Neural progenitor cell (in vitro differentiated cells): ENCODE data around the gene KDM6B. TPM values are rescaled to one million over a fixed set of nuclear protein-coding genes. Genes with fewer than 3 reads are reported as not detected.

Source experiments
- DNase-seq: peaks from one replicate; pipeline ENCODE4 v3.0.0-alpha.2; 2016; ENCODE audit warnings: low spot score
- H2AFZ ChIP-seq: fragments of 200-600 bp; sonication (generic); replicated peaks from 2 replicates; pipeline ENCODE4 v1.6.1; 2016; ENCODE audit warnings: antibody characterized with exemption
- H3F3A ChIP-seq: fragments of 200-600 bp; sonication (generic); 2 replicates; pipeline ENCODE4 v1.6.1; 2016; ENCODE audit warnings: antibody characterized with exemption, low read depth
- H3K27ac ChIP-seq: fragments of 200-600 bp; sonication (generic); 2 replicates; pipeline ENCODE4 v1.5.1; 2016; ENCODE audit warnings: mild to moderate bottlenecking
- H3K27me3 ChIP-seq: fragments of 200-600 bp; sonication (generic); 2 replicates; pipeline ENCODE4 v1.6.1; 2016; ENCODE audit warnings: mild to moderate bottlenecking, moderate library complexity
- H3K36me3 ChIP-seq: fragments of 200-600 bp; sonication (generic); 2 replicates; pipeline ENCODE4 v1.5.1; 2016
- H3K4me1 ChIP-seq: fragments of 200-600 bp; sonication (generic); 2 replicates; pipeline ENCODE4 v1.6.1; 2016; ENCODE audit warnings: mixed run types
- H3K4me2 ChIP-seq: fragments of 200-600 bp; sonication (generic); 2 replicates; pipeline ENCODE4 v1.6.1; 2016
- H3K4me3 ChIP-seq: fragments of 200-600 bp; sonication (generic); 2 replicates; pipeline ENCODE4 v1.5.1; 2016
- H3K79me2 ChIP-seq: fragments of 200-600 bp; sonication (generic); 2 replicates; pipeline ENCODE4 v1.6.1; 2016; ENCODE audit warnings: low read depth
- H3K9ac ChIP-seq: fragments of 200-600 bp; sonication (generic); 2 replicates; pipeline ENCODE4 v1.6.1; 2016
- H3K9me3 ChIP-seq: fragments of 200-600 bp; sonication (generic); 2 replicates; pipeline ENCODE4 v1.5.1; 2016; ENCODE audit warnings: low read depth
- H4K20me1 ChIP-seq: fragments of 200-600 bp; sonication (generic); 2 replicates; pipeline ENCODE4 v1.6.1; 2016; ENCODE audit warnings: low read depth
- H3K27ac Mint-ChIP-seq: 3 replicates; pipeline ENCODE4 v1.8.0; 2021; ENCODE audit warnings: mixed read lengths
- H3K27me3 Mint-ChIP-seq: 2 replicates; pipeline ENCODE4 v1.8.0; 2022; ENCODE audit warnings: low read depth, mild to moderate bottlenecking, inconsistent platforms, moderate library complexity, mixed read lengths; ENCODE audit not compliant: insufficient read depth
- H3K36me3 Mint-ChIP-seq: 3 replicates; pipeline ENCODE4 v1.8.0; 2021; ENCODE audit warnings: mixed read lengths
- H3K4me1 Mint-ChIP-seq: 3 replicates; pipeline ENCODE4 v1.8.0; 2021; ENCODE audit warnings: mixed read lengths
- H3K4me3 Mint-ChIP-seq: 3 replicates; pipeline ENCODE4 v1.8.0; 2021; ENCODE audit warnings: mild to moderate bottlenecking, moderate library complexity, mixed read lengths
- H3K9me3 Mint-ChIP-seq: 3 replicates; pipeline ENCODE4 v1.8.0; 2020; ENCODE audit warnings: mixed read lengths
- CTCF ChIP-seq: fragments of 200-600 bp; sonication (generic); IDR thresholded peaks from 2 replicates; pipeline ENCODE4 v1.5.1; 2017; ENCODE audit warnings: antibody characterized with exemption, mild to moderate bottlenecking
- EZH2 ChIP-seq: fragments of 200-600 bp; sonication (generic); IDR thresholded peaks from 2 replicates; pipeline ENCODE4 v1.6.1; 2017; ENCODE audit warnings: antibody characterized with exemption, mild to moderate bottlenecking, moderate library complexity
- EZH2phosphoT487 ChIP-seq: fragments of 200-600 bp; sonication (generic); IDR thresholded peaks from 2 replicates; pipeline ENCODE4 v1.6.1; 2017; ENCODE audit warnings: antibody characterized with exemption
- total RNA-seq: library from RNA; depleted of rRNA; stranded (reverse); fragments of >200 nt; gene quantifications from 2 replicates; pipeline ENCODE4 v1.2.3, GENCODE V29; 2015; ENCODE audit warnings: low replicate concordance

Gene KDM6B
- total RNA-seq, 1 donor from 2014 or later = 12.3 TPM

GRCh38 chr17:7834957-7835813, 1.2 kb downstream of the KDM6B start:
- Mint-ChIP-seq H3K4me3 (peak overlapping the region; percentile 94), H3K27me3 (peaks cover 6% of the 10 kb centered on the region), H3K9me3 (no peaks in the 10 kb centered on the region), H3K4me1 (peaks cover 41% of the 10 kb centered on the region), H3K36me3 (no peaks in the 10 kb centered on the region), H3K27ac (peak overlapping the region; percentile 98)
- Histone ChIP-seq H3K36me3 (no peaks in the 10 kb centered on the region), H2AFZ (no peak overlapping the region), H3K9me3 (no peaks in the 10 kb centered on the region), H3K4me1 (peaks cover 28% of the 10 kb centered on the region), H3K9ac (no peak overlapping the region), H3K4me2 (peak overlapping the region; percentile 91), H4K20me1 (peaks cover 24% of the 10 kb centered on the region), H3K27ac (no peak overlapping the region), H3F3A (peaks cover 49% of the 10 kb centered on the region), H3K4me3 (peak overlapping the region; percentile 71), H3K27me3 (peaks cover 34% of the 10 kb centered on the region), H3K79me2 (peaks cover 24% of the 10 kb centered on the region)
- TF ChIP-seq EZH2phosphoT487 (no peak), CTCF (peak; percentile 84)
- peak; percentile 99 for DNase-seq

GRCh38 chr17:7835814-7836595, 2.0 kb downstream of the KDM6B start:
- H4K20me1 ChIP-seq = peaks cover 32% of the 10 kb centered on the region
- no peaks in the 10 kb centered on the region for H3K36me3 ChIP-seq
- H3K4me2 ChIP-seq = peak overlapping the region; percentile 82
- H3K4me3 ChIP-seq = peak overlapping the region; percentile 71
- no peak overlapping the region for H2AFZ ChIP-seq
- DNase-seq = peak; percentile 77
- TF ChIP-seq CTCF (no peak), EZH2 (no peak), EZH2phosphoT487 (no peak)
- peak overlapping the region; percentile 80 for H3K27ac ChIP-seq
- H3K9me3 ChIP-seq = no peaks in the 10 kb centered on the region
- peaks cover 26% of the 10 kb centered on the region for H3K27me3 ChIP-seq
- Mint-ChIP-seq H3K36me3 (peaks cover 3% of the 10 kb centered on the region), H3K4me3 (peak overlapping the region; percentile 94), H3K27me3 (peaks cover 6% of the 10 kb centered on the region), H3K27ac (peak overlapping the region; percentile 98), H3K9me3 (no peaks in the 10 kb centered on the region), H3K4me1 (peaks cover 50% of the 10 kb centered on the region)
- H3K4me1 ChIP-seq = peaks cover 36% of the 10 kb centered on the region
- peak overlapping the region; percentile 29 for H3K9ac ChIP-seq
- peaks cover 57% of the 10 kb centered on the region for H3F3A ChIP-seq
- peaks cover 32% of the 10 kb centered on the region for H3K79me2 ChIP-seq

GRCh38 chr17:7836596-7837407, 2.8 kb downstream of the KDM6B start:
- Histone ChIP-seq H3K36me3 (no peaks in the 10 kb centered on the region), H2AFZ (no peak overlapping the region), H3F3A (peaks cover 65% of the 10 kb centered on the region), H3K4me3 (peak overlapping the region; percentile 71), H3K4me1 (peaks cover 40% of the 10 kb centered on the region), H3K9me3 (no peaks in the 10 kb centered on the region), H4K20me1 (peaks cover 40% of the 10 kb centered on the region), H3K4me2 (peak overlapping the region; percentile 99), H3K79me2 (peaks cover 38% of the 10 kb centered on the region), H3K27ac (peak overlapping the region; percentile 80), H3K9ac (peak overlapping the region; percentile 29), H3K27me3 (peaks cover 18% of the 10 kb centered on the region)
- peaks cover 6% of the 10 kb centered on the region for H3K27me3 Mint-ChIP-seq
- no peak for TF ChIP-seq CTCF
- TF ChIP-seq EZH2 = no peak
- no peak for TF ChIP-seq EZH2phosphoT487
- H3K4me3 Mint-ChIP-seq = peak overlapping the region; percentile 94
- H3K27ac Mint-ChIP-seq = peak overlapping the region; percentile 98
- H3K9me3 Mint-ChIP-seq = no peaks in the 10 kb centered on the region
- H3K4me1 Mint-ChIP-seq = peaks cover 55% of the 10 kb centered on the region
- peaks cover 3% of the 10 kb centered on the region for H3K36me3 Mint-ChIP-seq
- peak; percentile 98 for DNase-seq
